ENCODE results near the gene RBBP8.
"Not testable (repeated sequence)": the region's sequence is repeated elsewhere in the genome, so short reads cannot be mapped to it uniquely, and the experiment has no call there.

Gene RBBP8

GRCh38 chr18:22933206-22933965 is at the start of gene RBBP8:
RBBP8 (plus strand) TSS chr18:22933328; CDS start chr18:22936852, 3,524 bp downstream.
- no peak for TF ChIP-seq CTCF (IDR thresholded peaks at IDR 0.05; ENCODE audit: control insufficient read depth, insufficient read depth, low read depth, low read length, missing control alignments)
- DNase-seq (ENCODE audit: low read depth), result no peak
- H3K4me3 ChIP-seq (ENCODE audit: control insufficient read depth, low read depth, low read length), result peak within 1 kb of the TSS; percentile 94

- no peak for TF ChIP-seq CTCF (IDR thresholded peaks at IDR 0.05; ENCODE audit: control insufficient read depth, insufficient read depth, low read depth, low read length, missing control alignments)
- no peak for DNase-seq (ENCODE audit: low read depth)
- H3K4me3 ChIP-seq (ENCODE audit: control insufficient read depth, low read depth, low read length), result no peak overlapping the region
Observed at GRCh38 chr18:22883827-22884226, 49.3 kb upstream of the RBBP8 start.

GRCh38 chr18:22885694-22886093 is 47.4 kb upstream of the RBBP8 start:
- not testable (repeated sequence) for H3K4me3 ChIP-seq (ENCODE audit: control insufficient read depth, low read depth, low read length); DNase-seq (ENCODE audit: low read depth)

- no peak overlapping the region for H3K4me3 ChIP-seq (ENCODE audit: control insufficient read depth, low read depth, low read length)
- DNase-seq (ENCODE audit: low read depth), result no peak
- TF ChIP-seq CTCF (IDR thresholded peaks at IDR 0.05; ENCODE audit: control insufficient read depth, insufficient read depth, low read depth, low read length, missing control alignments), result no peak
Observed at GRCh38 chr18:22899421-22899820, 33.7 kb upstream of the RBBP8 start.

- no peak for DNase-seq (ENCODE audit: low read depth)
- TF ChIP-seq CTCF (IDR thresholded peaks at IDR 0.05; ENCODE audit: control insufficient read depth, insufficient read depth, low read depth, low read length, missing control alignments), result no peak
- no peak overlapping the region for H3K4me3 ChIP-seq (ENCODE audit: control insufficient read depth, low read depth, low read length)
Observed at GRCh38 chr18:22900558-22901238, 32.4 kb upstream of the RBBP8 start.

GRCh38 chr18:22902093-22902492 is 31.0 kb upstream of the RBBP8 start:
- DNase-seq (ENCODE audit: low read depth), result no peak
- no peak overlapping the region for H3K4me3 ChIP-seq (ENCODE audit: control insufficient read depth, low read depth, low read length)
- no peak for TF ChIP-seq CTCF (IDR thresholded peaks at IDR 0.05; ENCODE audit: control insufficient read depth, insufficient read depth, low read depth, low read length, missing control alignments)

GRCh38 chr18:22903248-22903647 is 29.9 kb upstream of the RBBP8 start:
- not testable (repeated sequence) for H3K4me3 ChIP-seq (ENCODE audit: control insufficient read depth, low read depth, low read length); DNase-seq (ENCODE audit: low read depth)
